Hematopoietic multipotent progenitor cell treated with erythropoietin and hydrocortisone succinate and interleukin-3 and kit ligand, for 6 days (in vitro differentiated cells): ENCODE results near the gene HACD1.

ENCODE experiments used
- DNase-seq: peaks from one replicate; pipeline ENCODE4 v3.0.0-alpha.2; 2015

The HACD1 gene, protein sequence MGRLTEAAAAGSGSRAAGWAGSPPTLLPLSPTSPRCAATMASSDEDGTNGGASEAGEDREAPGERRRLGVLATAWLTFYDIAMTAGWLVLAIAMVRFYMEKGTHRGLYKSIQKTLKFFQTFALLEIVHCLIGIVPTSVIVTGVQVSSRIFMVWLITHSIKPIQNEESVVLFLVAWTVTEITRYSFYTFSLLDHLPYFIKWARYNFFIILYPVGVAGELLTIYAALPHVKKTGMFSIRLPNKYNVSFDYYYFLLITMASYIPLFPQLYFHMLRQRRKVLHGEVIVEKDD

DNA sequence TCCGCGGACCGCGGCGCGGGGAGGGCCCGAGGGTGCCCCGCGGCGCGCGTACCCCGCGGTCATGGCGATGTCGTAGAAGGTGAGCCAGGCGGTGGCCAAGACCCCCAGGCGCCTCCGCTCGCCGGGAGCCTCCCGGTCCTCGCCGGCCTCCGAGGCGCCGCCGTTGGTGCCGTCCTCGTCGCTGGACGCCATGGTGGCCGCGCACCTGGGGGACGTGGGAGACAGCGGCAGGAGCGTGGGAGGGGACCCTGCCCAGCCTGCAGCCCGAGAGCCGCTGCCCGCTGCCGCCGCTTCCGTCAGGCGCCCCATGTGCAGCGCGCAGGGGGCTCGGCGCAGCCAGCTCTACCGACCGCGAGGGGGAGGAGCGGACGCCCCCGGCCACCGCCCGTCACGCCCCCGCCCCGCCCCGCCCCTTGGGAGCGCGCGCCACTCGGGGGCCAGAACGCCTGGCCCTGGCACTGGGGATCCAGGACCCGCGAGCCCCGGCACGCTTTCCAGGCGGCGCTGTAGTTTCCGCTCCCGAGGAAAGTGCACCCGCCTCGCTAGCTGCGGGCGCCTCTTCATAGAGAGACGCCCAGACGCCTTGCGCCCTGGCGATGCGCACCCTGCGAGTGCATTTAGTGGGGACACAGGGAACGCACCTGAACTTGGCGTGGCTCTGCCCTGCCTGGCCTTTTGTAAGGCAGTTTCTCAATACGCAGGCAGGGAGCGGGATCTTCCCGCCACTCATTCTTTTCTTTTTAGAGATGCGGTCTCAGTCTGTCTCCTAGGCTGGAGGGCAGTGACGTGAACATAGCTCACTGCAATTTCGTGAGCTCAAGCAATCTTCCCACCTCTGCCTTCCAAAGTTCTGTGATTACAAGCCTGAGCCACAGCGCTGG lies at the start of gene HACD1:
TSS of gene HACD1 (minus strand) at position 344 of the 881 bp plus-strand sequence. CDS start at position 309, 35 bp downstream.
- DNase-seq, result peak; percentile 90

DNA sequence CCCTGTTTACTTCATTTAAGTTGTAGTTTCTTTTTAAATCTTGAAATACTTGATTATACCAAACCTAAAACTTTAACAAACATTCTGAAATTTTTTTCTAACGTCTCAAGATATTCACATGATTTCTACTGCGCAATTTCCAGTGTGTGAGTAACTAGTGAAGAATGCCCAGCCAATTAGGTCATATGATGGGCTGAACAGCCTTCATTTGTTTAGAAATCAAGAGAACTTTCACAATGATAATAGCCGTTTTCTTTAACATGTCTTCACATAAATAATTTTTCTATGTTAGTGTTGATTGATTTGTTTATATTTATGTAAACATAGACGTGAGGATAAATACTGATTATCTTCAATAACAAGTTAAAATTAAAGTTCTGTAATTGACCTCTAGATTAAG lies 48.6 kb upstream of the HACD1 start:
- DNase-seq, result peak; percentile 51

DNA sequence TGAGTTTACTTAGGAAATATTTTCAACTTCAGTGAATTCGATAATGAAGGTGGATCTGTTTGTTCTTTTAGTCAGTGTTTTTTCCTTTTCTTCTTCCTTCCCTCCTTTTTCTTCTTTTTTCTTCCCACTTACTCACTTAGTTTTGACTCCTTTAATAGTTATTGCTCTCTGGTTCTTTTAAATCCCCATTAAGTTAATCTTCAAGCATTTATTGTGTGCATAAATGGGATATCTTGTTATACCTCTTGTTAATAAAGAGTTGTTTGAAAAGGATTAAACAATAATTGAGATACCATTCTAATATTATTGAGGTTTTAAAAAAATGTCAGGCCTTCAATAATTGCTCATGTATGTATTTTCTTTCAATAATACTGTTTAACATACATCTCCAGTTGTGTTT lies 46.3 kb upstream of the HACD1 start:
- no peak for DNase-seq

DNA sequence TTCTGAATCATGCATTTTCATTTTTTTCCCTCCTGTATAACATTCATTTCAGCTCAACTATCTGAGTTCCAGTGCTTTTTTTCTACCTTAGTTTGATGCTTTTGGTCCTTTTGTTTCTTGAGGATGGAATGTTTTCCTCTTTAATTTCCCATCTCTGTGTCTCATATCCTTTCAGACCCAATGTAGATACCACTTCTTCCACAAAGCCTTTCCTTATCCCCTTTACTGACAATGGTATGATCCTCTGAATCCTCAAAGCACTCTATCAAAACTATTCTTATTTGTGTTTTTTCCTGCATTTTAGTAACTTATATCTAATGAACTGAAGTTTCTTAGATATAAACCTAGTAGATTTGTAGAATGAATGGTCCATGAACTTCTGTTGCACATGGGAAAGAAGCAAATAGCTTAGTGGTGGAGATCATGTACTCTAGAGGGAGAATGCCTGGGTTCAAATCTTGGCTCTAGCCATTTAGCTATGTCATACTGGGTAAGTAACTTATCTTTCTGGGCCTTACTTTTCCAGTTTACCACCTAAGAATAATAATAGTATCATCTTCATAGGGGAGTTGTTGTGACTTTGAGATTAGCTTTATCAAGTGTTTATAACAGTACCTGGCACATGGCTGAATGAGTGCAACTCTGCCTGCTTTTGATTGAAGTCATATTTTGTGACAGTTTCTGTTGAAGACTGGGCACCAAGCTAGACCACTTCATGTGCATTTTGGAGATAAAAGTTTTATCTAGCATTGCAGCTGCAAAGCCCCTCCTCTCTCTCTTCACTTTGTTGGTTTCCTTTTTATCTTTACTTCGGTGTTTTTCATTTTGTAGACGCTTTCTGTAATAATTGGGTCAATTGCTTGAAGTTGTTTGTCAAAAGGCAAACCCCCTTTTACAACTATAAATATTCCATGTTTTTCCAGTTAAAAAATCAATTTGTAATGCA lies 45.3 kb upstream of the HACD1 start:
- DNase-seq, result peak; percentile 99

DNA sequence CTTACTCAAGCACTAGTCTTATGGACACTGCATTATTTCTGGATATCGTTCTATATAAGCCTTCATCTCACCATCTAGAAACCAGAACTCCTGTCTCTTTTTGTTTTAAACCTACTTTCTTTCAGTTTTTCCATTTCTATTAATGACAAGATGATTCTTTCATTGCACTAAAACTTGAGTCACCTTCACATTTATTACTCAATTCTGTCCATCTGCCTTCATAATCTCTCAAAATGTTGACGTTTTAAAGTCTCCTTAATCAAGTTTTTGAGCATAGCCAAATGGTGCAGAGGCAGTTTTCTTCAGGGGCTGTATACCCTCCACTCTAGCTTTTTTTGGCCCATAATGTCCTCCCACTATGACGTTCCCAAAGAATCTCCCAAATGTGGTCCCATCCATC lies 44.3 kb upstream of the HACD1 start:
- DNase-seq, result no peak

DNA sequence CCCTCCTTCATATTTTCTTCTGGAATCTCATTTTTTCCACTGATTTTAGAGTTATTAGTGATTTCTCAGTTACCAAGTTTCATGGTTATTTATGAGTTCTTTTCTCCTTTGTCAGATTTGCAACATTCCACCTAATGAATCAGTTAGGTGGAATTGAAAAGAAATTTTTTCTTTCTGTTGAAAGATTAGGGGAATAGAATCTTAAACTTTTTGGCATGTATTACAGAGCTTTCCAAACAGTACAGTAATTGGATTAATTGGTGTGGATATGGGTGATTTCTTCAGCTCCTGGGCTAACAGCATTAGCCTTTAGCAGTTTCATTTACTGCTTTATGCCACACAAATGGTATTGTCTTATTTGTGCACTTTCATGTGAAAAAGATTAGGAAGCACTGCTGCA lies 43.7 kb upstream of the HACD1 start:
- DNase-seq, result no peak

DNA sequence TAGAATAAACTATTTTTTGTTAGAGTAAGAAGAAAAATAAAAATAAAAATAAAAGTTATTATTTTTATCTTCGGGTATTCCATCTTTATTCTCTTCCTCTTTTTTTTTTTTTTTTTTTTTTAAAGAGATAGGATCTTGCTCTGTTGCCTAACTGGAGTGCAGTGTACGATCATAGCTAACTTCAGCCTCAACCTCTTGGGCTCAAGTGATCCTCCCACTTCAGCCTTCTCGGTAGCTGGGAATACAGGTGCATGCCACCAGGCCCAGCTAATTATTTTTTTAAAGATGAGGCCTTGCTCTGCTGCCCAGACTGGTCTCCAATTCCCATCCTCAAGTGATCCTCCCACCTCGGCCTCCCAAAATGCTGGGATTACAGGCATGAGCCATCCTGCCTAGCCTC lies 42.2 kb upstream of the HACD1 start:
- DNase-seq, result peak; percentile 49

DNA sequence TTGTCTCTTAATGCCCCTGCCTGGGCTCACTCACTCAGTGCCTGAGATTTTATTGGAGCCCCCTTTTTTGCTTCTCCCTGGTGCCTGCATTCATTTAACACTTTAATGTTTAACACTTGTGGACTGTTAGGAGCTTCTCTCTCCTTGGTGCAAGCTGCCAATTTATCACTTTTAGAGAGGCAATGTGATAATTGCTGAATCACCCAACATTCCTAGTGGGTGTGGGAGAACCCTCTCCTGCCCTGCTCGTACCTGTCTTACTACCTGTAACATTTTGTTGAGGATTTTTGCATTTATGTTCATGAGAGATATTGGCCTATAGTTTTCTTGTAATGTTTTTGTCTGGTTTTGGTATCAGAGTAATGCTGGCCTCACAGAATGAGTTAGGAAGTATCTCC lies 39.9 kb upstream of the HACD1 start:
- DNase-seq, result no peak

DNA sequence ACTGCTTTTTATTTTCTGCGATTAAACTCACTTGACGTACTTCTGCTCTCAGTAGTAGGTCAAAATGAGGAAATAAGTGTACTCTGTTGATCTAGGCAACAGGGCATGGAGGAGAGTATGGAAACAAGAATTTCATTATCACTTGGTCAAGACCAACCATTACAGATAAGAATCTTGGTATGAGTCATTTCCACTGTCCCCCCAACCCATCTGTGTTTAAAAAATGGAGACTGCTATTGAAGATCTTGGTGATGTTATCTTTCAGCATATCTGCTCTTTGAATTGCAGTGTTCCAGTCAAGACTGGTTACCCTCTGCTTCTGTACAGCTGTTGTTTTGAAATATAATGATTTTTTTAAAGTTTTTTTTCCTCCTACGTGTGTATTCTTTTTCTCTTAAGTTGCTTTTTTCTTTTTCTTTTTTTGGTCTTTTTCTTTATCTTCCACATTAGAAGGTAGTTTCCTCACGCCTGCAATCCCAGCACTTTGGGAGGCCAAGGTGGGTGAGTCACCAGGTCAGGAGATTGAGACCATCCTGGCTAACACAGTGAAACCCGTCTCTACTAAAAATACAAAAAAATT lies 38.5 kb upstream of the HACD1 start:
- peak; percentile 76 for DNase-seq

DNA sequence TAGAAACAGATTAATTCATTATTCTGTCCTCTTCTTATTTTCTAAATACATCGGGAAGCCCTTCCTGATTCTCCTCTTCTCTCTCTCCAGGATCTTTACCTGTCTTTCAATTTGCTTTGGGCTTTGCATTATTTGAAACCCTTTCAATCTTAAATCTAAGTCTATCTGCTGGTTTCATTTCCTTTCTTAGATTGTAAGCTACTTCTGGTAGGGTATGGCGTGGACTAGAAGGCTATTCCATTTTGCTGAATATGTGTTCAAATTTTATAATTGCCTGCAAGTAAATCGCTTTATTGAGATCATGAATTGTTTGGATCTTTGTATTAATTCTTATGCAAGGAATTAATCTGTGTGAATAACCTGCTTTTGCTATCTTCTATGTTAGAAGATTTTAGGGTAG lies 37.8 kb upstream of the HACD1 start:
- no peak for DNase-seq

DNA sequence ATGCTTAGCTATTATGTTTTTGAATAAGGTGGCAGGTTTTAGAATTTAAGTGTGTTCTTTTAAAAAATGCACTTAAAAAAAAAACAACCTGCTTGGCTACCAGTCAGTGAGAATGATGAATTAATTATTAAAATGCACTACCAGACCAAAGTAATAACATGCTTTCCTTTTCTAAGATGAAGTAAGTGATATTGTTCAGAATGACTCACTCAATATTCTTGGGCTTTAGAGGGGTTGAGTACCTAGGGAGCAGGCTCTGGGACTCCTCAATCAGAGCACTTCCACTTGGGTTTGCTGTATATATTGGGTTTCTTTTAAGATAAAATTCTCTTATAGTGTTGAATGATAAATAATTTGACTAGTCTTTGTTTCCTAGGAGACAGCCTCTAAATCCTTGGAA lies 35.4 kb upstream of the HACD1 start:
- DNase-seq, result no peak

DNA sequence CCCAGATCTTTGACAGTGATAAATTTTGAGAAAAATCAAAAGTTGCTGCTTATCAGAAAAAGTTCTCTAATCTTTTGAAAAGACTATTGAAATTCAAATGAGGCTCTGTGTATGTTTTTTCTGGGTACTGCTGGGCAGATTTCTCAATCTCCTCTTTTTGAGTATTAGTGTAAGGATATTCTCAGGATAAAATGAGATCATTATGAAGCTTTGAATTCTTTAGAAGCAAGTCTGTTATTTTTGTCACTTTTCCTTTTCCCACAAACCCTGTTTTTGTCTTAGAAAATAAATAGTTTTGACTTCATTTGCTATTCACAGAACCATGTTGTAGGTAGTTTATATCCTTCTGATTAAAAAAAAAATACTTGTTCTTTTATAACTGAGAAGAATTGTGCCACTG lies 34.7 kb upstream of the HACD1 start:
- no peak for DNase-seq

DNA sequence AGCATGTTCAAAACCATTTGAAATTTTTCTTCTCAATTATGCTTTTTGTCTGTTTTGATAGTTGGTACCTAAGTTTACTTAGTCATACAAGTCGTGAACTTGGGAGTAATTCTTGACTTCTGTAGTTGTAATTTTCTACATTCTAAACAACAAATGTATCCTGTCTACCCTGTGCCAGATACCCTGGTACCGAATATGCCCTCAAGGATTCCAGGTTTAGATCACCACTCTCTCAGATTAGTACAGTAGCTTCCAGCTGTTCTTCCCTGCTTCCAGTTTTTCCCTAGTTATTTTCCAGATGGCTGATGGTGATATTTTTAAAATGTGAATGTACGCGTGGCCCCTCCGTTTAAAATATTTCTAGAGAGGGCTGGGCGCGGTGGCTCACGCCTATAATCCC lies 33.2 kb upstream of the HACD1 start:
- DNase-seq, result no peak

DNA sequence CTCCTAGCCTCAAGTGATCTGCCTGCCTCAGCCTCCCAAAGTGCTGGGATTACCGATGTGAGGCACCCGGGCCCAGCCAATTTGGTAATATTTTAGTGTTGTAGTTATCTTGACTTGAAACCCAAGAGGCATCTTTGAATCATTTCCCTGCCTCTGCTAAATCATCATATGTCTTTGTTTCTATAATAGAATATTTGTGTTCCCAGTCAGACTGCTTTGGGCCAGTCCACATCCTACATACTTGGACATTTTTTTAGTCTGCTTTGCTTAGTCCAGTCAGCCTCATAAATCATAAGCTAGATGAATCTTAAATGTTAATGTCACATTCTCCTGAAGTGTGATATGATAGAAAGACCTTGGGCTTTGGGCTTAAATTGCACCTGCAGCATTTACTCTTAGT lies 32.7 kb upstream of the HACD1 start:
- DNase-seq, result no peak

DNA sequence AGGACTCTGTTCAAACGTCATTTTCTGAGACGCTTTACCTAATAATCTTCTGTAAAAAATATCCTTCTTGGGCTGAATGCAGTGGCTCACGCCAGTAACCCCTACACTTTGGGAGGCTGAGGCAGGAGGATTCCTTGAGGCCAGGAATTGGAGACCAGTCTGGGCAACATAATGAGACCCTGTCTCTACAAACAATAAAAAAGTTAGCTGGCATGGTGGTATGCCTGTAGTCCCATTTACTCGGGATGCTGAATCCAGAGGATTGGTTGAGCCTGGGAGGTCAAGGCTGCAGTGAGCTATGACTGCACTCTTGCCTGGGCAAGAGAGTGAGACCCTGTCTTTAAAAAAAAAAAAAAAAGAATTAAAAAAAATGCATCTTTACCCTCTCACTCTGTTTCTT lies 31.9 kb upstream of the HACD1 start:
- no peak for DNase-seq

DNA sequence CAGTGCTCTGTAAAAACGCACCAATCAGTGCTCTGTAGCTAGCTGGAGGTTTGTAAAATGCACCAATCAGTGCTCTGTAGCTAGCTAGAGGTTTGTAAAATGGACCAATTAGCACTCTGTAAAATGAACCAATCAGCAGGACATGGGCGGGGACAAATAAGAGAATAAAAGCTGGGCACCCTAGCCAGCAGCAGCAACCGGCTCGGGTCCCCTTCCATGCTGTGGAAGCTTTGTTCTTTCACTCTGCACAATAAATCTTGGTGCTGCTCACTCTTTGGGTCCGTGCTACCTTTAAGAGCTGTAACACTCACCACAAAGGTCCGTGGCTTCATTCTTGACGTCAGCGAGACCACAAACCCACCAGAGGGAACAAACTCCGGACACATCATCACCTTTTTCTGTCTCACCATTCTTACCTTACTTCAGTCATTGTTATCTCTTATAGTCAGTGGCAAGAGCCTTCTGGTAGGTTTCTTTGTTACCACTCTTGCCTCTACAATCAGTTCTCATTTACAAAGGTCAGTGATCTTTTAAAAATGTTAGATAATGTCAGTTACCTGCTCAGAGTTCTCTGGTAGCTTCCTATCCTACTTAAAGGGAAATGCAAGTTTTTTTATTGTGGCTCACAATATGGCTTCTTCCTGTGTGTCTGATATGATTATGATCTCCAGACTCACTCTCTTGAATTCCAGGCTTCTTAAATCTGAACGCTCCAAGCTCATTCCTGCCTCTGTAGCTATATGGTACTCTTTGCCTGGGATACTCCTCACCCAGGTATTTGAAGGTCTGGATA lies 31.3 kb upstream of the HACD1 start:
- DNase-seq, result no peak

DNA sequence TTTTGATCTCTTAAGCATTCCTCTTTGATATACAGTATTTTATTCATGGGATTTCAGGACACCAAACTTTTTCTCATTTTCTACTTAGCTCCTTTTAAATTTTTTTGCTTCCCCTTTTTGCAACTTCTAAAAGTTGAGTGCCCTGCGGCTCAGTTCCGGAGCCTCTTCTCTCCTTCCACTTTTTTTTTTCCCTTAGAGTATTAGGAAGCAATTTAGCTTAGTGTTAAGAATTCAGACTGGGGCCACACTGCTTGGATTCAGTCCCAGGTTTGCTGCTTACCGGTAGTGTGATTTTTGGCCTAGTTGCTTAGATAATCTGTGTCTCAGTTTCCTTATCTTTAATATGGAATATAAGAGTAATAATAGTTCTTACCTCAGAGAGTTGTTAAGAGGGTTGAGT lies 30.2 kb upstream of the HACD1 start:
- peak; percentile 50 for DNase-seq

DNA sequence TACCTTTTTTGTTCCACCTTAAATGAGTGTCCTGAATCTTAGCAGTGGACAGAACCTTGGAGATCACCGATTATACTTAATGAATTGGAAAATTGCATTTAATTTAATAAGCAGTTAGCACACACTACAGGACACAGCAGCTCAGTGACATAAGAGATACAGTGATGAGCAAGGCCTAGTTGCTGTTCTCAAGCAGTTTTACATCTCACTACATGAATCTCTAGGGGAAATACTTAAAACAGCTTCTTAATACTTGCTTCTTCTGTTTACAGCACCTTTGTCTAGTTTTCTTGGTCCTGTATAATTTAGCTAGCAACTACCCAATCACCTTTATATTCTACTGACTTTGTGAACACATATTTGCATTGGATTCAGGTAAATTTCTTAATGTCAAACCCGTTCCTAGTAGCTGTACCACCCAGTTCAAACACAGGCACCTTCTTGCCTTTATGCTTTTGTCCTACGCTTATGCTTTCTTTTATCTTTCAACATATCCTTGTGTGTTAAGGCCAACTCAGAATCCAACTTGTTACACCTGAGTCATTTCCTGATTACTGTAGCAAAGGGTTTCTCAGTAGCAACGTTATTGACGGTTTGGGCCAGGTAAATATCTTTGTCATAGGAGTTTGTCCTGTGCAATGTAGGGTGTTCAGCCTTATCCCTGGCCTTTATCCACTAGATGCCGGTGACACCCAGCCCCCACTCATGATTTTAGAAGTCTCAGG lies 28.6 kb upstream of the HACD1 start:
- no peak for DNase-seq

DNA sequence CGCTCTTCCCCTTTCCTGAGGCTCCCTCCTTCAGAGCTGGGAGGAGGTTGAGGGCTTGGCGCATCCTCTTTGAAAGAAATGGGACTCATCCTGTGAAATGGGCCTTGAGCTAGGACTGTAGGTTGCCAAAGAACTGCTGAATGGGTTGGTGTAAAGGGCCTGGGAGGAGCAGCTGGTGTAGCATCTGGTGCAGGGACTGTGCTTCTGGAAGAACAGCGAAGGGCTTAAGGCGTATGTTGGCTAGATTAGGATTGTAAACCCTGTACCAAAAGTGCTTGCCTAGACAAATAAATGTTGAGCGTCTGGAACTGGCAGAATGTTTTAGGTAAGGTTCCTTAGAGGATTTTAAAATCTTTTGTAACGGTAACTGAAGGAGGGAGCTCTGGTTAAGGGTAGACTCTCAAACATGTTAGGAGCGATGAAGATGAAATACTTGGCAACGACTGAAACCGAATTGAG lies 27.3 kb upstream of the HACD1 start:
- peak; percentile 60 for DNase-seq

DNA sequence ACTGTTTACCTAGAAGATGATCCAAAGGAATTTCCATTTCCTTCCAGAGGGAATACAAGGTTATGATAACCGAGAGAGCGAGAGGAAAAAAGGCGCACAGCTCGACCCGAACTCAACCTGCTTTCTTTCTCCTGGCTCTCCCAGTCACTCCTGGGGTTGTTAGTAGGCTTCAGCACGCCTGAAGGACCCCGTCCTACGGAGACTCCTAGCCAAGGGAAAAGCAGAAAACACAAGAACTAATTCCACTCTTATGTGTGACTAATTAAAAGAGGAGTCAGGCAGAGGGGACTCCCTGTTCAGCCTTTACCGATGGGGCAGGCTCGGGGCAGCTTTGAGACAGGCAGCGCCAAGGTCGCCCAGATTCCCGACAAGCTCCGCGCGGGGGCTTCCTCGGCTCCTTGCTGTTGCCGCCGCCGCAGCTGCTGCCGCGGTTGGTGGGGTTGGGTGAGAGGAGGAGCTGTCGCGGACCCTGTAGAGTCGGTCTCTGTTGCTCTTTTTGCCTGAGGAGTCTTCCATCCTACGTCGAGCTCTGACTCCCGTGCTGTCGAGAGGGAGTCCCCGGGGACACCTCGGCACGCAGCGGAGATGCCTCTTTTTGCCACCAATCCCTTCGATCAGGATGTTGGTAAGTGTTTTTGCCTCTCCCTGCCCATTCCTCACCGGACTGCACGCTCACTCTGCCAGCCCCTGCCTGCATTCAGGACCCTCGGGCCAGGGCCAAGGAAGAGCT lies 26.7 kb upstream of the HACD1 start, which contains the start of gene STAM:
TSS of gene STAM (plus strand) at position 397 of the 730 bp plus-strand sequence. CDS start at position 586, 189 bp downstream.
- DNase-seq, result peak; percentile 97
